NOMO-1 (cell line): ENCODE measurements around the gene FITM1.

ENCODE experiments used
- DNase-seq, 2 experiments: peaks; one replicate each; lab custom pipeline; 2025; ENCODE audit not compliant: unreplicated experiment in 2 of 2; lab: John Stamatoyannopoulos, UW

Gene FITM1

DNA sequence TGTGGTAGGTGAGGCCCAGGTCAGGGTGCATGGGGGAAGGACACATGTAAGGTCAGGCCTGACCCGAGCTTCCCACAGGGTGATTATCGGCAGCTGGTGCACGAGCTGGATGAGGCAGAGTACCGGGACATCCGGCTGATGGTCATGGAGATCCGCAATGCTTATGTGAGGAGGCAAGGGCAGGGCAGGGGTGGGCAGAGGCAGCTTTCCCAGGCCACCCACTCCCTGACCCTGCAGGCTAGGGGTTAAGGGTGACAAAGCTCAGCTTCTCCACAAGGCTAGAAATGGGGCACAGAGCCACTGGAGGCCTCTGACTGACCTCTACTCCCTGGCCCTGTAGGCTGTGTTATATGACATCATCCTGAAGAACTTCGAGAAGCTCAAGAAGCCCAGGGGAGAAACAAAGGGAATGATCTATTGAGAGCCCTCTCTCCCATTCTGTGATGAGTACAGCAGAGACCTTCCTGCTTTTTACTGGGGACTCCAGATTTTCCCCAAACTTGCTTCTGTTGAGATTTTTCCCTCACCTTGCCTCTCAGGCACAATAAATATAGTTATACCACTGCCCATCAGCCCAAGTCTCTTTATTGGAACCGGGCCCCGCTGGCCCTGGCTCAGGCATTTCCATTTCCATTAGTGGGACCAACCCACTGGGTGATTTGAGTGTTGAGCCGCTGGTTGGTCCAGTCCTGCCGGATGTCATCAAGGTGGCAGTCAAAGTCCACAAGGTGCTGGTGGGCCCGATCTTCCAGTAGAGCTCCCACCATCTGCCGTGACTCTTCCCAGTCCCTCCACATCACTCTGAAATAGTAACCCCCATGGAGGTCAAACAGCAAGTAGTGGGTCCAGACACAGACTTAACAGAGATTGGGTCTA, 8.2 kb downstream of the FITM1 start:
- DNase-seq = no peak

- no peak for DNase-seq
Observed at GRCh38 chr14:24139272-24139934, 8.9 kb downstream of the FITM1 start.

DNA sequence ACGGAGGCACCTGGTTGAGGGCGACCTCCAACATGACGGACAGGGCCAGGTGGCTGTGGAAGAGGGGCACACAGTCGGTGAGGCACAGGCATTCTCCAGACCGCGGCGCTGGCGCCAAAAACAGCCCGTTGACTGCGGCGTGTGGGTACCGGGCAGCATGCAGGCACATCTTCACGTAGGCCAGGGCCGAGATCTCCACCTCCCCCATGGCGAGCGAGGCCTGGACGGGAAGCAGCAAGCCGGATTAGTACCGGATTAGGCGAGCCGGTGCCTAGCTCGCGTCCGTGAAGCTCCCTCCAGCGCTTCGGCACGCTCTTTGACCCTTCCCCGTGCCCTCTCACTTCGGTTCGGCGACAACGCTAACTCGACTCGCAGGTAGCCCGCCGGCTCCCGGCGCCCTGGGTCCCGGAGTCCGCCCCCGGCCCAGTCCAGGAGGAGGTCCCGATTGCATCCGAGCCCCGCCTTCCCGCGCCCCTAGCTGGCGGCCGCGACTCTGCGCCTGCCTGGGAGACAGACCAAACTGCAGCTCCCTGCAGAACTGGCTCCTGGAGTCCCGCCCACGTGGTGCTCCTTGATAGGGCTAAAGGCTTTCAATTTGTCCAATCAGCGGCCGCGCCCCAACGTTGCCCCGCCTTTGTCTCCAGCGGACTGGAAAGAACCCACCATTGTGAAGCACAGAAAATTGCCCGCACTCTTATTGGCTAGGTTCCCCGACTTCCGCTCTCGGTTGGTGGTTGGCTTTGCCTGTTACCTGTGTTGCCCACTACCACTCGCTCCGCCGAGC, 10.8 kb downstream of the FITM1 start, which contains the start of gene EMC9:
Gene EMC9, minus strand, starts transcription at position 495 of the 784 bp plus-strand sequence. Its CDS starts 287 bp downstream, at position 208.
- DNase-seq = peak; percentile 98

DNA sequence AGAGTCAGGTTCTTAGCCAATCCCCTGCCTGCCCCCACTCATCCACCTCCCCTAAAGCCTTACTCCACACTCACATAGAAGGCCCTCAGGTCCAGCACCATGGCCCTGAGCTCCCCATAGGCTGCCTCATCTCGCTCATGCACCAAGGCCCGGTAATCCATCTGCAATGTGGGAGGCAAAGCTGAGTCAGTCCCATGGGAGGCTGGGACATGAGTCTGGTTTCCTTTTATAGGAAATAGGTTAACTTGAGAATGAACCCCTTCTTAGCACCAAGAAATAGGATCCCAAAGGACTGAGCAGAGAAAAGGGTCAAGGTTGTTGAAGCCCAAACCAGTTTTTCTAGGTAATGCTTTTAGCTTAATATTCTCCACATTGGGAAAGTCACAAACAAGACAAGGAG, 13.1 kb downstream of the FITM1 start:
- no peak for DNase-seq

- DNase-seq = no peak
Observed at GRCh38 chr14:24144451-24144850, 14.0 kb downstream of the FITM1 start.

GRCh38 chr14:24145219-24145618, 14.8 kb downstream of the FITM1 start:
- DNase-seq = no peak

DNA sequence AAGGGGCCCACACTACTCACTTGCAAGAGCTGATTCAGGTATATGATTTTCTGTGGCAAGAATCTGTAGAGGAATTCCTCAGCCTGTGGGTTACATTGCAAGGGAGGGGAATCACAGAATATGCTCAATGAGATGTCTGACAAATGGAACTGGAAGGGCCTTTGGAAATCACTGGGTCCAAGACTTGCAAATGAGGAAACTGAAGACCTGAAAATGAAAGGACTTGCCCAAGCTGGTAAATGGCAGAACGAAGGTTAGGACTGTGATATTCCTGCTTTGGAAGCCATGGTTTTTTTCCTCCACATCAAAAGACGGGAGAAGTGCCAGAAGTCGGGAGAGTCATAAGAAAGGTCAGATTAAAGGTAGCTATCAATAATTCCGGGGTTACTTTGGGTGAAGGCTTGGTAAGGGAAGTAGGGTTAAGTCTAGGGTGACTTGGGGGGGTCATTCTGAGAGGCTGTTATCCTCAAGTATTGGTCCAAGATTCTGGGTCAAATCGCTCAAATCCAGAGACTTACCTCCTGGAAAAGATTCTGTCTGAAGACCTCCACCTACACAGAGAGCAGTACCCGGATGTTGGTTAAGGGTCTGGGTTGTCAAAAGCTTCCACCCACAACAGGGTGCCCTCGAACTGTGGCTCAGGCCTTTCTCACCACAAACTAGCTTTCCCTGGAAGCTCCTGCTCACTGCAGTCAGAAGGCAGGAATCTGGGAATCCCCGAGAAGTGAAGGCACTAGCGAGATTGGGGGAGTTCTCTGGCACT, 15.4 kb downstream of the FITM1 start:
- DNase-seq = peak; percentile 39 to 42

GRCh38 chr14:24146453-24146977, 16.1 kb downstream of the FITM1 start, which contains the start of gene PSME2:
Gene PSME2, minus strand, starts transcription at chr14:24146610. Its CDS starts 29 bp downstream, at chr14:24146581.
- peak; percentile 95 to 98 for DNase-seq

GRCh38 chr14:24146978-24147760, 16.7 kb downstream of the FITM1 start, which contains the start of gene RNF31:
Gene RNF31, plus strand, starts transcription at chr14:24147498. Its CDS starts 201 bp downstream, at chr14:24147699.
- peak; percentile 99 for DNase-seq

GRCh38 chr14:24147761-24148428, 17.4 kb downstream of the FITM1 start:
- no peak for DNase-seq

- DNase-seq = no peak
Observed at GRCh38 chr14:24149302-24149969, 19.0 kb downstream of the FITM1 start.

GRCh38 chr14:24150061-24150460, 19.6 kb downstream of the FITM1 start:
- DNase-seq = no peak

- no peak for DNase-seq
Observed at GRCh38 chr14:24150567-24150966, 20.1 kb downstream of the FITM1 start.

DNA sequence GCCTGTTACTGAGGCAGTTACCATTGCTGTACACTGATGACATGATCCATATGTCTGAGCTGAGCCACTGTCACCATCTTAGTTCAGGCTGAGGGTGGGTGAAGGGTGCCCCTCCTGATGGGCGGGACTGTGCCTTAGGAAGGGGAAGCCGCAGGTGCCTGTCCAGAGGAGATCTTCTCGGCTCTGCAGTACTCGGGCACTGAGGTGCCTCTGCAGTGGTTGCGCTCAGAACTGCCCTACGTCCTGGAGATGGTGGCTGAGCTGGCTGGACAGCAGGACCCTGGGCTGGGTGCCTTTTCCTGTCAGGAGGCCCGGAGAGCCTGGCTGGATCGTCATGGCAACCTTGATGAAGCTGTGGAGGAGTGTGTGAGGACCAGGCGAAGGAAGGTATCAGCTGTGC, 20.5 kb downstream of the FITM1 start:
- DNase-seq = no peak

DNA sequence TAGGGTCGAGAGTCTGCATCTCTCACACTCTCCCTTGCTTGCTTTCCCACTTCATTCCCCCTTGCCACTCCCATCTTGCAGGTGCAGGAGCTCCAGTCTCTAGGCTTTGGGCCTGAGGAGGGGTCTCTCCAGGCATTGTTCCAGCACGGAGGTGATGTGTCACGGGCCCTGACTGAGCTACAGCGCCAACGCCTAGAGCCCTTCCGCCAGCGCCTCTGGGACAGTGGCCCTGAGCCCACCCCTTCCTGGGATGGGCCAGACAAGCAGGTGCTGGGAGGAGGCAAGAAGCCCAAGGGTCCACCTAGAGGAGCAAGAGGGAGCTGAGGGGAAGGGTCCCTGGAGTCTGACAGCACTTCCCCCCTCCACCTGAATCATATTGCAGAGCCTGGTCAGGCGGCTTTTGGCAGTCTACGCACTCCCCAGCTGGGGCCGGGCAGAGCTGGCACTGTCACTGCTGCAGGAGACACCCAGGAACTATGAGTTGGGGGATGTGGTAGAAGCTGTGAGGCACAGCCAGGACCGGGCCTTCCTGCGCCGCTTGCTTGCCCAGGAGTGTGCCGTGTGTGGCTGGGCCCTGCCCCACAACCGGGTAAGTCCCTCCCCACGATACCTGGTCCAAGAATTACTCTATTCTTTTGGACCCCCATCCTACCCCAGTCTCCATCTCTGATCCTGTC, 21.1 kb downstream of the FITM1 start:
- DNase-seq = no peak

- no peak for DNase-seq
Observed at GRCh38 chr14:24155100-24155499, 24.6 kb downstream of the FITM1 start.

- no peak for DNase-seq
Observed at GRCh38 chr14:24156840-24157239, 26.4 kb downstream of the FITM1 start.

- no peak for DNase-seq
Observed at GRCh38 chr14:24157331-24157730, 26.9 kb downstream of the FITM1 start.
